ENCODE data around the gene PRKCE. TPM values are rescaled to one million over a fixed set of nuclear protein-coding genes. Genes with fewer than 3 reads are reported as not detected.

Gene PRKCE
- total and polyA plus RNA-seq, 2 donors (not counting 1 experiment from before 2014, with no cell fraction given): 23.6 to 271 TPM

DNA sequence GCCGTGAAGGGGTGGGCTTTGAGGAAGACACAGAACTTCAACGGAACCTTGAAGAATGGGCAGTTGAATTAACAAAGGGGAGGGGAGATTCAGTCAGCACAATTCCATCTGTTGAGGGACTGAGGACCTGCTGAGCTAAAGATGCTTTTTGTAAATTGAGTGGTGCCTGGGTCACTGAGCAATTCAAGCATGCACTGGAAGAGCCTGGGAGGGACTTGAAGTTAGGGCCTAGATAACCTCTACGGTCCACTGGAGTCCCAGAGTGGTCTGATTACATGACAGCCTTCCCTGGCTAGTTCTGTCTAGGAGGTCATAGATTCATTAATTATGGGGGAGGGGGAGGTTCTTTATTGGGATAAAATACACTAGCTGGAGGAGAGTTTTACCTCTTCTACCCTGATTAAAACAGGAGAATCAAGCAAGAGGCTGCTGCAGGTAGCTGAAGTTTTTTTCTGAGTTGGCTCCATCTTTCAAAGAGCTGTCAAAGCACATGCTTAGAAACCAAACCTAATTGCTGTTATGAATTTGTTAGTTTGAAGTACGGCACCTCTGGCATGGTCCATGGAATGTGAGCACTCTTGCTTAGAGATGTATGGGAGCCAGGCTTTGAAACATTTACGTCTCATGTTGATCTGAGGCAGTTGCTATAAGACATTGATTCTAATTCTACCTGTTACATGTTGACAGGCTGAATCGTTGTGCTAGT is 290.2 kb downstream of the PRKCE start:
- CTCF ChIA-PET: no interaction called here

GRCh38 chr2:45942237-45942738 is 290.8 kb downstream of the PRKCE start:
- Histone ChIP-seq H3K79me2 (ENCODE audit: control insufficient read depth, insufficient read depth, low read length) (peaks cover 71% of the 10 kb centered on the region), H3K27me3 (replicated peaks in 1 of 4; ENCODE audit: control extremely low read depth in 1 of 4, control insufficient read depth in 3 of 4, insufficient read depth in 4 of 4, low read length in 3 of 4) (no peaks in the 10 kb centered on the region), H3K4me3 (ENCODE audit: control extremely low read depth in 1 of 5, extremely low read depth in 1 of 5, insufficient read depth in 1 of 5, low read depth in 2 of 5, low read length in 4 of 5) (no peak overlapping the region), H3K9me3 (ENCODE audit: control extremely low read depth in 1 of 3, control insufficient read depth in 2 of 3, insufficient read depth in 1 of 3, low read length in 2 of 3) (no peaks in the 10 kb centered on the region), H3K27ac (ENCODE audit: low read length in 2 of 2) (no peak overlapping the region), H3K36me3 (replicated peaks in 1 of 2; ENCODE audit: control extremely low read depth in 1 of 2, control insufficient read depth in 1 of 2, extremely low read depth in 1 of 2, insufficient read depth in 2 of 2, low read length in 1 of 2) (peaks cover 4 to 6% of the 10 kb centered on the region in 2 experiments), H4K20me1 (ENCODE audit: control insufficient read depth, insufficient read depth, low read length, poor library complexity, severe bottlenecking) (peaks cover 62% of the 10 kb centered on the region), H3K4me1 (ENCODE audit: control insufficient read depth in 2 of 2, insufficient read depth in 2 of 2, low read length in 2 of 2) (no peaks in the 10 kb centered on the region), H2AFZ (ENCODE audit: insufficient read depth, low read depth, low read length, poor library complexity, severe bottlenecking) (no peak overlapping the region), H3K4me2 (replicated peaks; ENCODE audit: low read depth, low read length, poor library complexity, severe bottlenecking) (no peak overlapping the region), H3K9ac (ENCODE audit: low read length) (no peak overlapping the region)
- Mint-ChIP-seq H3K27me3 (no peaks in the 10 kb centered on the region), H3K4me3 (no peak overlapping the region), H3K27ac (no peak overlapping the region), H3K4me1 (peaks cover 24% of the 10 kb centered on the region), H3K9me3 (ENCODE audit: insufficient read depth) (no peaks in the 10 kb centered on the region)
- DNase-seq (no peak), ATAC-seq (ENCODE audit: low read depth) (no peak)
- intact Hi-C loops (cut with micrococcal nuclease): no loop called here
- 95% methylated on average over 7 of the region's 9 CpGs for WGBS (ENCODE audit: insufficient coverage)
- TF ChIP-seq EZH2 (IDR thresholded peaks at IDR 0.05; ENCODE audit: borderline replicate concordance, insufficient read depth, low read depth, low read length, poor library complexity, severe bottlenecking): no peak
- TF ChIP-seq, protein P1, sequence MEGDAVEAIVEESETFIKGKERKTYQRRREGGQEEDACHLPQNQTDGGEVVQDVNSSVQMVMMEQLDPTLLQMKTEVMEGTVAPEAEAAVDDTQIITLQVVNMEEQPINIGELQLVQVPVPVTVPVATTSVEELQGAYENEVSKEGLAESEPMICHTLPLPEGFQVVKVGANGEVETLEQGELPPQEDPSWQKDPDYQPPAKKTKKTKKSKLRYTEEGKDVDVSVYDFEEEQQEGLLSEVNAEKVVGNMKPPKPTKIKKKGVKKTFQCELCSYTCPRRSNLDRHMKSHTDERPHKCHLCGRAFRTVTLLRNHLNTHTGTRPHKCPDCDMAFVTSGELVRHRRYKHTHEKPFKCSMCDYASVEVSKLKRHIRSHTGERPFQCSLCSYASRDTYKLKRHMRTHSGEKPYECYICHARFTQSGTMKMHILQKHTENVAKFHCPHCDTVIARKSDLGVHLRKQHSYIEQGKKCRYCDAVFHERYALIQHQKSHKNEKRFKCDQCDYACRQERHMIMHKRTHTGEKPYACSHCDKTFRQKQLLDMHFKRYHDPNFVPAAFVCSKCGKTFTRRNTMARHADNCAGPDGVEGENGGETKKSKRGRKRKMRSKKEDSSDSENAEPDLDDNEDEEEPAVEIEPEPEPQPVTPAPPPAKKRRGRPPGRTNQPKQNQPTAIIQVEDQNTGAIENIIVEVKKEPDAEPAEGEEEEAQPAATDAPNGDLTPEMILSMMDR (IDR thresholded peaks at IDR 0.05): no peak
- CTCF ChIA-PET: no interaction called here
- POLR2A ChIA-PET: interaction anchor here (0.7 kb wide), 1 partner anchor 212 kb away, joined by 3 read pairs; no protein-coding TSS in a partner anchor

More for the DNA sequence above, 290.2 kb downstream of the PRKCE start:
- Histone ChIP-seq H3K79me2 (ENCODE audit: control insufficient read depth, insufficient read depth, low read length) (peaks cover 71% of the 10 kb centered on the region), H3K27ac (ENCODE audit: low read length in 2 of 2) (no peak overlapping the region), H2AFZ (ENCODE audit: insufficient read depth, low read depth, low read length, poor library complexity, severe bottlenecking) (no peak overlapping the region), H3K36me3 (replicated peaks in 1 of 2; ENCODE audit: control extremely low read depth in 1 of 2, control insufficient read depth in 1 of 2, extremely low read depth in 1 of 2, insufficient read depth in 2 of 2, low read length in 1 of 2) (peaks cover 4 to 6% of the 10 kb centered on the region in 2 experiments), H3K4me3 (ENCODE audit: control extremely low read depth in 1 of 5, extremely low read depth in 1 of 5, insufficient read depth in 1 of 5, low read depth in 2 of 5, low read length in 4 of 5) (no peak overlapping the region), H3K4me1 (ENCODE audit: control insufficient read depth in 2 of 2, insufficient read depth in 2 of 2, low read length in 2 of 2) (no peaks in the 10 kb centered on the region), H3K9ac (ENCODE audit: low read length) (no peak overlapping the region), H3K9me3 (ENCODE audit: control extremely low read depth in 1 of 3, control insufficient read depth in 2 of 3, insufficient read depth in 1 of 3, low read length in 2 of 3) (no peaks in the 10 kb centered on the region), H4K20me1 (ENCODE audit: control insufficient read depth, insufficient read depth, low read length, poor library complexity, severe bottlenecking) (peaks cover 68% of the 10 kb centered on the region), H3K4me2 (replicated peaks; ENCODE audit: low read depth, low read length, poor library complexity, severe bottlenecking) (no peak overlapping the region), H3K27me3 (replicated peaks in 1 of 4; ENCODE audit: control extremely low read depth in 1 of 4, control insufficient read depth in 3 of 4, insufficient read depth in 4 of 4, low read length in 3 of 4) (no peaks in the 10 kb centered on the region)
- no peak for TF ChIP-seq EZH2 (IDR thresholded peaks at IDR 0.05; ENCODE audit: borderline replicate concordance, insufficient read depth, low read depth, low read length, poor library complexity, severe bottlenecking)
- TF ChIP-seq, protein P1 (IDR thresholded peaks at IDR 0.05): no peak
- ATAC-seq (ENCODE audit: low read depth): no peak
- 97% methylated on average over 3 of the region's 6 CpGs for WGBS (ENCODE audit: insufficient coverage)
- H3K4me3 Mint-ChIP-seq: no peak overlapping the region
- peaks cover 18% of the 10 kb centered on the region for H3K4me1 Mint-ChIP-seq
- no peaks in the 10 kb centered on the region for H3K27me3 Mint-ChIP-seq
- POLR2A ChIA-PET: no interaction called here
- H3K9me3 Mint-ChIP-seq (ENCODE audit: insufficient read depth): no peaks in the 10 kb centered on the region
- DNase-seq: no peak
- no peak overlapping the region for H3K27ac Mint-ChIP-seq
- intact Hi-C loops (cut with micrococcal nuclease): no loop called here
